NCI-H446 (cell line): ENCODE measurements around the gene IL9R.
"Not testable (repeated sequence)": the region's sequence is repeated elsewhere in the genome, so short reads cannot be mapped to it uniquely, and the experiment has no call there.

Experiments
- DNase-seq, 2 experiments: peaks; one replicate each; lab custom pipeline; 2025; lab: John Stamatoyannopoulos, UW

The IL9R gene, protein sequence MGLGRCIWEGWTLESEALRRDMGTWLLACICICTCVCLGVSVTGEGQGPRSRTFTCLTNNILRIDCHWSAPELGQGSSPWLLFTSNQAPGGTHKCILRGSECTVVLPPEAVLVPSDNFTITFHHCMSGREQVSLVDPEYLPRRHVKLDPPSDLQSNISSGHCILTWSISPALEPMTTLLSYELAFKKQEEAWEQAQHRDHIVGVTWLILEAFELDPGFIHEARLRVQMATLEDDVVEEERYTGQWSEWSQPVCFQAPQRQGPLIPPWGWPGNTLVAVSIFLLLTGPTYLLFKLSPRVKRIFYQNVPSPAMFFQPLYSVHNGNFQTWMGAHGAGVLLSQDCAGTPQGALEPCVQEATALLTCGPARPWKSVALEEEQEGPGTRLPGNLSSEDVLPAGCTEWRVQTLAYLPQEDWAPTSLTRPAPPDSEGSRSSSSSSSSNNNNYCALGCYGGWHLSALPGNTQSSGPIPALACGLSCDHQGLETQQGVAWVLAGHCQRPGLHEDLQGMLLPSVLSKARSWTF

GRCh38 chrX:155997436-155997835, at the start of gene IL9R:
TSS of gene IL9R (plus strand) at chrX:155997696. CDS start at chrX:155997760, 64 bp downstream.
- no peak for DNase-seq

- DNase-seq, result no peak
Measured at GRCh38 chrX:155949098-155949497, 48.4 kb upstream of the IL9R start.

DNA sequence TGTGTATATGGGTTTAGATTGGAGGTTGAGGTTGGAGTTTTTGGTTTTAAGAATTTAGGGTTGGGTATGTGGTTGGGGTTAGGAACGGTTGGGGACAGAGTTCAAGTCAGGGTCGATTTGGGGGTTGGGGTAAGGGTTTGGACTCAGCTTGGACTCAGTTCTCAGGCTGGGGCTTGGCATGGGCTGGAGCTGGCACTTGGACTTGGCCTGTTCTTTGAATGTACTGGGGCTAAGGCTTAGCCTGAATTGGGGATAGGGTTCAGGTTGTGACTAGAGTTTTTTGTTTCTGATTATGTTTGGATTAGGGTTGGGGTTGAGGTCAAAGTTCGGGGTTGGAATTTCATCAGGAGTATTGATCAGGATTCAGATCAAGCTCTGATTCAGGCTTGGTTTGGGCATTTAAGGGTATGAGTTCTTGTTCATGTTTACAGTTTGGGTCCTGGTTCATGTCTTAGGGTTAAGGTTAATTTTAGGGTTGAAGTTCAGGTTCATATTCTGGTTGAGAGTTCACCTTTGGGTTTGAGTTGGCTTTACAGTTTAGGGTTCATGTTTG, 46.2 kb upstream of the IL9R start:
- no peak for DNase-seq

DNA sequence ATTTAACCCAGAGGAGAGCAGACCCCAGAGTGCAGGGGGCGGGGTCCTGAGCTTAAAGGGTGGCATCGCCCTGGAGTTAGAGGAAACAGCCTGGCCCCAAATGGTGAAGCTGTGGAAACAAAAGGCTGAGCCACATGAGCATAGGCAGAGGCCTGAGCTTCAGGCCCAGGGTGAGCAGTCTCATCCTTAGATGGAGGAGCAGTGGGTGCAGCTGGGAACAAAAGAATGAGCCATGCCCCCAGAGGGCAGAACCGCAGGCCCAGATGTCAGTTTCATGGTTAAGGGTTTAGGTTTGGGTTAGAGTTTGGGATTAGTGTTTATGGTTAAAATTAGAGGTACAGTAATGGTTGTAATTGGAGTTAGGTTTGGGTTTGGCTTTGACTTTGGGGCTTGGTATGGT, 44.4 kb upstream of the IL9R start:
- DNase-seq, result no peak

DNA sequence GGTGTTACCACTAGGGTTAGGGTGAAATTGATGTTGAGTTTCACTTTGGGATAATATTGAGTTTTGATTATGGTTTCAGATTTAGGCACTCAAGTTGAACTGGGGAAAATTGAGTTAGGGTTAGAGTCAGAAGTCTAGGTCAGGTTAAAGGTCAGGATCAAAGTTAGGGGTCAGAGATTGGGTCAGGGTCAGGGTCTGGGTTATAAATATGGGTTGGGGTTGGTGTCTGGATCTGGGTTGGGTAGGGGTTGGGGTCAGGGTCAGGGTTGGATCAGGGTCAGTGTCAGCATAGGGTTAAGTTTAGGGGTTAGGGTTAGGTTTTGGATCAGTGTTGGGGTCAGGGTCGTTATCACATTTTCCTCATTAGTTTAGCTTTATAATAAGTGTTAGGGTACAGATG, 42.7 kb upstream of the IL9R start:
- no peak for DNase-seq

DNA sequence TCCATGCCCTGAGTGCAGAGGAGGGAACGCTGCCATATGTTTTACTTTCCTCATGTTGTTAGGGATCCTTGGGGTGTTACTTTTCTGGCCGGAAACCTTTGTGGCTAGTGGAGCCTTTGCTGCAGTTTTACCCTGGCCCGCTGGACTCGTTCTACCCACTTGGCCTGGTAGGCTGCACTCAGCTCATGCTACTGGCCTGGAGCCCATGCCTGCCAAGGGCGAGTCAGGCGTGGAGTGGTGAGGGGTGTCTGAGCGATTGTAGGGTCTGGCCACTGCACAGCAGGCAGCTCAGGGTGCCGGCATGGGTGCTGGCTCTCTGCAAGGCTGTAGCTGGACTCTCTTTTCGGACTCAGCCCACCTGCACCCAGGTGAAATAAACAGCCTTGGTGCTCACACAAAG, 41.4 kb upstream of the IL9R start:
- DNase-seq, result no peak

GRCh38 chrX:155956649-155957048, 40.8 kb upstream of the IL9R start:
- peak in 1 of 2 experiments; percentile 25 for DNase-seq

DNA sequence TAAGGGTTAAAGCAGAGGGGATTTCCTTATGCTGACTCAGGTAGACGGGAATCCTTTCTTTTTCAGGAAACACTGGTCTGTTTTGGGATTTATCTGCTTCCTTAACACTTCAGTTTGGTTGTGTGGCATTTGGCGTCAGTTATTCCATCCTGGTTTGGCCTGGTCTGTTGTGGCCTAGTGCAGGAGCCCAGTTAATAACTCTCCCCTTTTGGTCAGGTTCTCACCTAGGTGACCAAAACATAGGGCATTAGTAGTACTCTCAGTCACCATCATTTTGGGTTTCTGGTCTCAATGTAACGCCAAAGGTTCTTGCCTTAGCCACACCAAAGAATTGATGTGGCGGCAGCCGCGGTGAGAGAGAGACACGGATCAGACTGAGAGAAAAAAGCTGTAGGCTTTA, 39.7 kb upstream of the IL9R start:
- DNase-seq, result no peak

DNA sequence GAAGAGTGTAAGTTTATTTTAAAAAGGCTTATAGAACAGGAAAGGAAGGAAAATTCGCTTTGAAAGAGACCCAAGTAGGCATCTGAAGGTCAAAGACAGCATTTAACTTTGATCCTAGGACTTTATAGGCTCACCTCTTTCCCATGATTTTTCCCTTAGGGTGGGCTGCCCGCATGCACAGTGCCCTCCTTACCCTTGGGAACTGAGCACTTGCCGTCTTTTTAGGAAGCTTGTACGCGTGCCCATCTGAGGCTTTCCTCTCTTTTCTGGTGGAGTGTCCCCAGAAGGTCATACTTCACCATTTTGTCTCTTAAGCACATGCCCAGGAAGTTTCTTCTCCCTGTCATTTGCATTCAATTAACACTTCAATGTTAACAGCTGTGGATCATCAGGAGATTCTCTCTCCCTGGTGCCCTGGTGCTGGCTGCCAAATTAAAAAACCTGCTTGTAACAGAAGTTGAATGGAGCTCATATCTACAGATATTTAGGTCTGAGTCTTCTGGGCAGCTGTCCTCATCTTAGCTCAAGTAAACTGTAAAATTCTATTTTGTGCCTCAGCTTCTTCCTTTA, 38.4 kb upstream of the IL9R start:
- DNase-seq, result no peak

- DNase-seq, result no peak
Measured at GRCh38 chrX:155962906-155963305, 34.6 kb upstream of the IL9R start.

GRCh38 chrX:155966876-155967275, 30.6 kb upstream of the IL9R start:
- DNase-seq, result peak in 1 of 2 experiments; percentile 66

DNA sequence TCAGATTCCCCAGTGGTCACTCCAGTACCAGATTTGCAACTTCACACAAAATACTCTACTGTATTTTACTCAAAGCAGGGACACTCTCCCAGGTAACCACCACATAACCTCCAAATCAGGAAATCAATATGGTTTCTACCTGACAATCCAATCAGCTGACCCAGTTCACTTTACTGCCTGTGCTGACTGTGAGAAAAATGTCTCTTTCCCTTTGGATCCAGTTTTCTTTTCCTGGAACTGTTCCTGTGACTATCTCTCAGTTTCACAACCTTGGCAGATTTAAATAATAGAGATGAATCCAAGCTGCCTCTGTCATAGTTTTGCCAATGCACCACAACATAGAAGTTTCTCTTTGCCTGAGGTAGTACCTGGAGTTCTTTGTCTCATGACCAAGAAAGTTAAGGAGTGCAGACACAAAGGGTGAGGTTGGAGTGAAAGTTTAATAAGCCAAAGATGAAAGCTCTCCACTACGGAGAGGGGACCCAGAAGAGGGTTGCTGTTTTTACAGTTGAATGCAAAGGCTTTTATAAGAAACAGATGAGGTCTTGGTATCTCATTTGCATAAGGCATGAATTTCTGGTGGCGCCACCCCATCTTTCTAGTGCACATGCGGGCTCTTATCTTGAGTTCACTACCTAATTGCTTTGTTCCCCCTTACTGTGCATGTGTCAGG, 29.7 kb upstream of the IL9R start:
- no peak for DNase-seq

- DNase-seq, result no peak
Measured at GRCh38 chrX:155968326-155968661, 29.2 kb upstream of the IL9R start.

DNA sequence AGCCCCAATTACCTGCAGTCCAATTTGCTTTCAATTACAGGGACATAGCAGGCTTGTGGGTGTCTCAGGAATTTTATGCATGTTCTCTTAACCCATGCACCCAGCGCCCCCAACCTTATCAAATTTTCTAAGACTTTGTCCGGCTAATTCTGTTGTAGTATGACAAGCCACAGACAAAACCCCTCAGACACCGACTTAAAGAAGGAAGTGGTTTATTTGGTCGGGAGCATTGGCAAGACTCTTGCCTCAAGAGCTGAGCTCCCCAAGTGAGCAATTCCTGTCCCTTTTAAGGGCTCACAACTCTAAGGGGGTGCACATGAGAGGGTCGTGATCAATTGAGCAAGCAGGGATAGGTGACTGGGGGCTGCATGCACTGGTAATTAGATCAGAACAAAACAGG, 28.7 kb upstream of the IL9R start:
- no peak for DNase-seq

- peak in 1 of 2 experiments; percentile 13 for DNase-seq
Measured at GRCh38 chrX:155971658-155972057, 25.8 kb upstream of the IL9R start.

GRCh38 chrX:155972241-155972640, 25.3 kb upstream of the IL9R start:
- not testable (repeated sequence) for DNase-seq

DNA sequence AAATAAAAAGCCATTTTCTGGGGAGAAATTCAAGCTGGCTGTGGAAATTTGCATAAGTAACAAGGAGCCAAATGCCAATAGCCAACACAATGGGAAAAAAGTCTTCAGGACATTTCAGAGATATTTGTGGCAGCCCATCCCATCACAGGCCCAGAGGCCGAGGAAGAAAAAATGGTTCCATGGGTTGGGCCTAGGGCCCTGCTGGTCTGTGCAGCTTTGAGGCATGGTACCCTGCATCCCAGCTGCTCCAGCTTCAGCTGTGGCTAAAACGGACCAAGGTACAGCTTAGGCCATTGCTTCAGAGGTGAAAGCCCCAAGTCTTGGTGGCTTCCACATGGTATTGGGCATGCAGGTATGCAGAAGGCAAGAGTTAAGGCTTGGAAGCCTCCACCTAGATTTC, 14.2 kb upstream of the IL9R start:
- no peak for DNase-seq

- DNase-seq, result no peak
Measured at GRCh38 chrX:155985208-155985607, 12.3 kb upstream of the IL9R start.

GRCh38 chrX:155986995-155987394, 10.5 kb upstream of the IL9R start:
- DNase-seq, result not testable (repeated sequence)

DNA sequence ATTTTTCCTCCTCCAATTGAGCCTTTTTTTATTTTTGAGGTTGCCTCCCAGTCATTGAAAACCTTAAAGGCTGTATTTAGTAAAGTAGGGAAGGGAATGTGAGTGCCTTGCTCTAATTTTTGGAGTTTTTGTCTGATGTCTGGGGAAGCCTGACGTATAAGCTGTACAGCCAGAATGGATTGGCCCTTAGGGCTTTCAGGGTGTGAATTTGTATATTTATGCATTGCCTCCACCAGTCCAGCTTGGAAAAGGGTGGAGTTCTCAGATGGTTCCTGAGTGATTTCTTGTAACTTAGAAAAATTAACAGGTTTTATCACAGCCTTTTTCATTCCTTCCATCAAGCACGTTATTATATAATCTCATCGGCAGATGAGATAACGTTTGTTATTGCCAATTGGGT, 8.6 kb upstream of the IL9R start:
- DNase-seq, result no peak

GRCh38 chrX:155993421-155993820, 4.1 kb upstream of the IL9R start:
- no peak for DNase-seq

GRCh38 chrX:155995321-155995875, 2.1 kb upstream of the IL9R start:
- DNase-seq, result no peak
